ENCODE results near the gene IFITM5.
A peak's percentile ranks its signal among the peaks of the same experiment; 100 is the strongest.

IFITM5 gene

GRCh38 chr11:283405-284104 lies 15.8 kb downstream of the IFITM5 start:
- DNase-seq (ENCODE audit: insufficient read length, low spot score) (no peak), FAIRE-seq (no peak)
- no peak for TF ChIP-seq POLR2A (IDR thresholded peaks at IDR 0.05; ENCODE audit: low read depth, low read length)

- no peak for FAIRE-seq
- DNase-seq (ENCODE audit: insufficient read length, low spot score) = peak; percentile 75
- TF ChIP-seq POLR2A (IDR thresholded peaks at IDR 0.05; ENCODE audit: low read depth, low read length) = no peak
These were observed 16.5 kb downstream of the IFITM5 start for GRCh38 chr11:282630-283360.

DNA sequence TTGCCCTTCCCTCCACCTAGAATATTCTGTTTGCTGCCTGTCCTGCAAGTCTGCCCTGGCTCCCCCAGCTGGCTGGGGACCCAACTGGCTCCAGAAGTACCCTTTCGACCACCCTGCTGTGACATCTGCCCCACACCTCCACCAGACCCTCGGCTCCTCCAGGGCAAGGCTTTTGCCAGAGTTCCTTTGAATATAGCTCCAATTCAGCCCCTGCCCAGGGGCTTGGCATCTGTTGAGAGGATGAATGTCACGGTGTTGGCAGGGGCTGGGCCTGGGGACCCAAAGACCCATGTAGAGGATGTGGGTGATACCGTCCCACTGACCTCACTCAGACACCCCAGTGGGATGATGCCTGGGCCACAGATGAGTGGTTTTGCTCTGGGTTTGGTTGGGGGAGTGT lies 17.2 kb downstream of the IFITM5 start:
- TF ChIP-seq POLR2A (IDR thresholded peaks at IDR 0.05; ENCODE audit: low read depth, low read length) = no peak
- no peak for FAIRE-seq
- DNase-seq (ENCODE audit: insufficient read length, low spot score) = no peak

DNA sequence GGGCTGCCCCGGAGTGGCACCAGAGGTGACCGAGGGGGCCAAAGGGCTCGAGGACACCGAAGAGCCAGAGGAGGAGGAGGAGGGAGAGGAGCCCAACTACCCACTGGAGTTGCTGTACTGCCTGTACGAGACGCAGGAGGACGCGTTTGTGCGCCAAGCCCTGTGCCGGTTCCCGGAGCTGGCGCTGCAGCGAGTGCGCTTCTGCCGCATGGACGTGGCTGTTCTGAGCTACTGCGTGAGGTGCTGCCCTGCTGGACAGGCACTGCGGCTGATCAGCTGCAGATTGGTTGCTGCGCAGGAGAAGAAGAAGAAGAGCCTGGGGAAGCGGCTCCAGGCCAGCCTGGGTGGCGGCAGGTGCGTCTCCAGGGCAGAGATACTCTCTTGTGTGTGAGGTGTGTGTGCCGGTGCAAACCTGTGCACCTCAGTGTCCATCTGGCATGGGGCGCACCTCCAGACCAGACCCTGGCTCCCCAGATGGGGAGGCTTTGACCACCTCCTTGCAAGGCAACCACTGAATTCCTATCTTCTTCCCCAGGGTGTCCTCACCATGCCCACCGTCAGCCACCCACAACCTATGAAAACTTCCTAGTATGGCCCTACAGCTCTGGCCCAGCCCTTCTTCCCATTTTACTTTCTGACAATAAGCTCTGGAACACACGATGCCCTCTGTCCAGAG lies 17.7 kb downstream of the IFITM5 start:
- TF ChIP-seq POLR2A (IDR thresholded peaks at IDR 0.05; ENCODE audit: low read depth, low read length) = no peak
- no peak for FAIRE-seq
- no peak for DNase-seq (ENCODE audit: insufficient read length, low spot score)

DNA sequence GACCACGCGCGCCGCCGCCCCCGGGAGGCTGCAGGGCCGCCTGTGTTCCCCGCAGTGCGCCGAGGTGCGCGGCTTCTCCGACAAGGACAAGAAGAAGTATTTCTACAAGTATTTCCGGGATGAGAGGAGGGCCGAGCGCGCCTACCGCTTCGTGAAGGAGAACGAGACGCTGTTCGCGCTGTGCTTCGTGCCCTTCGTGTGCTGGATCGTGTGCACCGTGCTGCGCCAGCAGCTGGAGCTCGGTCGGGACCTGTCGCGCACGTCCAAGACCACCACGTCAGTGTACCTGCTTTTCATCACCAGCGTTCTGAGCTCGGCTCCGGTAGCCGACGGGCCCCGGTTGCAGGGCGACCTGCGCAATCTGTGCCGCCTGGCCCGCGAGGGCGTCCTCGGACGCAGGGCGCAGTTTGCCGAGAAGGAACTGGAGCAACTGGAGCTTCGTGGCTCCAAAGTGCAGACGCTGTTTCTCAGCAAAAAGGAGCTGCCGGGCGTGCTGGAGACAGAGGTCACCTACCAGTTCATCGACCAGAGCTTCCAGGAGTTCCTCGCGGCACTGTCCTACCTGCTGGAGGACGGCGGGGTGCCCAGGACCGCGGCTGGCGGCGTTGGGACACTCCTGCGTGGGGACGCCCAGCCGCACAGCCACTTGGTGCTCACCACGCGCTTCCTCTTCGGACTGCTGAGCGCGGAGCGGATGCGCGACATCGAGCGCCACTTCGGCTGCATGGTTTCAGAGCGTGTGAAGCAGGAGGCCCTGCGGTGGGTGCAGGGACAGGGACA lies 18.4 kb downstream of the IFITM5 start:
- DNase-seq (ENCODE audit: insufficient read length, low spot score) = no peak
- no peak for FAIRE-seq
- no peak for TF ChIP-seq POLR2A (IDR thresholded peaks at IDR 0.05; ENCODE audit: low read depth, low read length)

- FAIRE-seq = no peak
- no peak for DNase-seq (ENCODE audit: insufficient read length, low spot score)
- no peak for TF ChIP-seq POLR2A (IDR thresholded peaks at IDR 0.05; ENCODE audit: low read depth, low read length)
These were observed 19.2 kb downstream of the IFITM5 start for GRCh38 chr11:279966-280705.

DNA sequence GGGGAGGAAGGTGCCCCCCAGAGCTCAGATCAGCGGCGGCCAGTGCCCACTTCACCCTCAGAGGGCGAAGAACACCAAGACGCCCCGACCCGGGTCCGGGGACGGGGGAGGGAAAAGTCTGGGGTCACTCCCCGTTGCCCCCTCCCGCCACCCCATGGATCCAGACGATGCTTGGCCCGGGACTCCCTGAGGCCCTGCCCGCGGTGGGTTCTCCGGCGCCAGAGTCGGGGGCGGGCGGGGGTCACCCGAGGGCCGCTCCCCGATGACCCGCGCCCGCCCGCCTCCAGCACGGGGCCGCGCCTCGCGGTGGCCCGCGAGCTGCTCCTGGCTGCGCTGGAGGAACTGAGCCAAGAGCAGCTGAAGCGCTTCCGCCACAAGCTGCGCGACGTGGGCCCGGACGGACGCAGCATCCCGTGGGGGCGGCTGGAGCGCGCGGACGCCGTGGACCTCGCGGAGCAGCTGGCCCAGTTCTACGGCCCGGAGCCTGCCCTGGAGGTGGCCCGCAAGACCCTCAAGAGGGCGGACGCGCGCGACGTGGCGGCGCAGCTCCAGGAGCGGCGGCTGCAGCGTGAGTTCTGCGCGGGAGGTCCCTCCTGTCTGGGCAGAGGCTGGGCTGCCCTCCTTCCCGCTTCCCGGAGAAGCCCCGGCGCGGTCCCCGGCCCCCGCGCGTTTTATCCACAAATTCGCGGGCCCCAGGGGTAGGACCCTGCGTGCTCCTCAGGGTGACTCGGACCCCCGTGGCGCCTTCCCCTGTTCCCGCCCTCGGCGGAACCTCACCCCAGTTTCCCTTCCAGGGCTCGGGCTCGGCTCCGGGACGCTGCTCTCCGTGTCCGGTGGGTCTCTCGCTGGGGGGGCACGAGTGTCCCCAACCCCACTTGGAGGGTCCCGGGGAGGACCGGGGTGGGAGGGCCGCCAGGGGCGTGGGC lies 20.0 kb downstream of the IFITM5 start:
- no peak for TF ChIP-seq POLR2A (IDR thresholded peaks at IDR 0.05; ENCODE audit: low read depth, low read length)
- FAIRE-seq (no peak), DNase-seq (ENCODE audit: insufficient read length, low spot score) (no peak)

DNA sequence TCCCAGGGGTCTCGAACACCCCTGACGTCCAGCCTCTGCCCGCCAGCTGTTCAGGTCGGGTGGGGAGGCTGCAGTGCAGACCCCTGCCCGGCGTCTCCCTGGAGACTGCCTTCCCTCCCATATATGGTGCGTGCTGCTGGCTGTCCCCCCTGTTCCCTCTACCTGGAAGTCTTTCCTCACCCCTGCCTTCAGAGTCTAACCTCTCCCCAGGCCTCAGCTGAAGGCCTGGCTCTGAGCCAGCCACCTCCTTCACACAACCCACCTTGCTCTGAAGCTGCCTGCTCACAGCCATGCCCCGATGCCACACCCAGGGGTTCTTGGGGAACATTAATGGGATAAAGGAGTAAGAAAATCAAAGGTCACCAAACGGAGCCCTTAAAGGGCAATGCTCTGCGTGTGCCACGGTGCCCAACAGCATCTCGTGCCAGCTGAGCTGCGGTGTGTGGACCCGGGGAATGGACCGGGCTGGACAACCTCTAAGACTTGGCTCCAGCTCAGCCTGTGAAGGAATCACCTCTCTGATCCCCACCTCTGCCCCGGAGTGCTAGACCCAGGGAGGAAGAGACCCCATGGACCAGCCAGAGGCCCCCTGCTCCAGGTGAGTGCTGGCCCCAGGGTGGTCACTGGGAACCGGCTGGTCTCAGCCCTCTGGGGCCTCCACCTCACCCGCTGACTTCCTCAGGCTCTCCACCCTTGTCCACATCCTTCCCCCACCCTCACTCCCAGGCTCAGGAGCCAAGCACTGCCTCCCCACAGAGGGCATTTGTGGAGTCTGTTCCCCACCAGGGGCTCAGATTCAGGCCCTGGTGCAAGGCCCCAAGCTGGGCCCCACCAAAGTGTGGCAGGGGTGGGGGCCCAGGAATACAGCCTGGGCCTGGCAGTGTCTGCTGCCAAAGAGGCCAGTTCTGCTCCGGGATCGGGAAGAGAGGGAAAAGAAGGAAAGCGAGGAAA lies 21.1 kb downstream of the IFITM5 start, which contains the start of gene NLRP6:
NLRP6 (plus strand) TSS at position 407 of the 951 bp plus-strand sequence; CDS start at position 570, 163 bp downstream.
- no peak for TF ChIP-seq POLR2A (IDR thresholded peaks at IDR 0.05; ENCODE audit: low read depth, low read length)
- FAIRE-seq = no peak

DNA sequence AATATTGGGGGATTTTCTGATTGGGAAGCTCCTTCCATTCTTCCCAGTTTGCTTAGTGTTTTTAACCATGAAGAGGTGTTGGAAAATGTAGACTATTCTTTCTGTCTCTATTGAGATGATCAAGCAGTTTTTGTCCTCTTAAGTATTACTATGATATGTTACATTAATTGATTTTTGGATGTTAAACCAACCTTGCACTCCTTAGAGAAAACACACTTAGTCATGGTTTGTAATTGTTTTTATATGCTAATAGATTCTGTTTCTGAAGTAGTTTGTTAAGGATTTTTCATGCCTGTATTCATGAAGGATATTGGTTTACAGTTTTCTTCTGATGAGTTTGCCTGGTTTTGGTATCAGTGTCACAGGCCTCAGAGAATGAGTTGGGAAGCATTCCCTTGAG lies 23.1 kb downstream of the IFITM5 start:
- TF ChIP-seq POLR2A (IDR thresholded peaks at IDR 0.05; ENCODE audit: low read depth, low read length) = no peak
- FAIRE-seq = no peak
- DNase-seq (ENCODE audit: insufficient read length, low spot score) = no peak

More for the DNA sequence above, 21.1 kb downstream of the IFITM5 start, which contains the start of gene NLRP6:
- DNase-seq (ENCODE audit: insufficient read length, low spot score) = no peak

DNA sequence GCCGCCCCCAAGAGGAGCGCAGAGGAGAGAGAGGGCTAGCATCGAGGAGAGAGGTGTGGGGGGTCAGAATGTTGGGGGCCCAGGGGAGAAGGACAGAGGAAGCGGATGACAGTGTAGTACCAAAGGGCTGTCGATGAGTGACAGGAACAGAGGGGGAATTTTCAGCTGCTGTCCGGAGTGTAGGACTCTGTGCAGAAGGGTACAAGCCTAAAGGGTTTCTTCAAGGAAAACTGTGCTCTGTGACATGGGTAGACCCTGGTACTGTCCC lies 26.5 kb downstream of the IFITM5 start:
- TF ChIP-seq POLR2A (IDR thresholded peaks at IDR 0.05; ENCODE audit: low read depth, low read length) = no peak

GRCh38 chr11:272195-272930 lies 27.0 kb downstream of the IFITM5 start:
- no peak for DNase-seq (ENCODE audit: insufficient read length, low spot score)
- FAIRE-seq = no peak
- TF ChIP-seq POLR2A (IDR thresholded peaks at IDR 0.05; ENCODE audit: low read depth, low read length) = no peak

More for the DNA sequence above, 26.5 kb downstream of the IFITM5 start:
- DNase-seq (ENCODE audit: insufficient read length, low spot score) (no peak), FAIRE-seq (no peak)
